OCI-LY3 (cell line): Measurements from ENCODE around the gene SP1.

ENCODE experiments used
- H2AFZ ChIP-seq: fragments of 200-600, 300-600 bp; shearing (Covaris generic); 2 replicates; pipeline ENCODE4 v1.6.0; 2014; ENCODE audit warnings: antibody characterized with exemption, low read depth, low read length
- H3K27ac ChIP-seq: fragments of 200-600, 300-600 bp; sonication (generic); 2 replicates; pipeline ENCODE4 v1.5.1; 2014; ENCODE audit warnings: mild to moderate bottlenecking, low read length, moderate library complexity, mixed read lengths
- H3K27me3 ChIP-seq: fragments of 200-600, 300-600 bp; sonication (generic); 2 replicates; pipeline ENCODE4 v1.6.1; 2014; ENCODE audit warnings: low read depth, low read length, mixed read lengths
- H3K36me3 ChIP-seq: fragments of 200-600, 300-600 bp; sonication (generic); replicated peaks from 2 replicates; pipeline ENCODE3; 2014; ENCODE audit warnings: low read depth, low read length, mixed read lengths
- H3K4me1 ChIP-seq: fragments of 300-600, 200-600 bp; sonication (generic); 2 replicates; pipeline ENCODE4 v1.6.1; 2014; ENCODE audit warnings: low read length, mixed read lengths
- H3K4me2 ChIP-seq: fragments of 200-600, 300-600 bp; sonication (generic); 2 replicates; pipeline ENCODE4 v1.6.1; 2014; ENCODE audit warnings: low read length, mixed read lengths
- H3K4me3 ChIP-seq: fragments of 300-600, 200-600 bp; sonication (generic); 2 replicates; pipeline ENCODE4 v1.5.1; 2014; ENCODE audit warnings: antibody characterized with exemption, mild to moderate bottlenecking, low read length, moderate library complexity
- H3K79me2 ChIP-seq: fragments of 300-600, 200-600 bp; shearing (Covaris generic); 2 replicates; pipeline ENCODE4 v1.6.1; 2014; ENCODE audit warnings: mild to moderate bottlenecking, low read length, mixed read lengths
- H3K9ac ChIP-seq: fragments of 300-600, 200-600 bp; shearing (Covaris generic); 2 replicates; pipeline ENCODE4 v1.6.0; 2014; ENCODE audit warnings: mild to moderate bottlenecking, low read length, moderate library complexity
- H3K9me3 ChIP-seq: fragments of 200-600, 300-600 bp; shearing (Covaris generic); 2 replicates; pipeline ENCODE4 v1.6.1; 2014; ENCODE audit warnings: low read length, mixed read lengths; ENCODE audit not compliant: insufficient read depth
- H4K20me1 ChIP-seq: fragments of 200-600, 300-600 bp; sonication (generic); 2 replicates; pipeline ENCODE4 v1.6.1; 2016; ENCODE audit warnings: low read length, mixed read lengths; ENCODE audit not compliant: insufficient read depth
- CTCF ChIP-seq: fragments of 200-600, 300-600 bp; sonication (generic); IDR thresholded peaks from 2 replicates; pipeline ENCODE4 v1.5.1; 2014; ENCODE audit warnings: antibody characterized with exemption, low read length, low read depth
- EZH2phosphoT487 ChIP-seq: fragments of 200-600 bp; shearing (Covaris generic); IDR thresholded peaks from 2 replicates; pipeline ENCODE4 v1.6.1; 2018; ENCODE audit warnings: antibody characterized with exemption, mixed run types, low read depth

Gene SP1

GRCh38 chr12:53376747-53377146, 3.2 kb upstream of the SP1 start:
- H3K9ac ChIP-seq = no peak overlapping the region
- peaks cover 10% of the 10 kb centered on the region for H3K79me2 ChIP-seq
- H2AFZ ChIP-seq = no peak overlapping the region
- no peak overlapping the region for H3K4me3 ChIP-seq
- H3K27me3 ChIP-seq = no peaks in the 10 kb centered on the region
- H3K9me3 ChIP-seq = no peaks in the 10 kb centered on the region
- peaks cover 24% of the 10 kb centered on the region for H3K4me1 ChIP-seq
- no peak overlapping the region for H3K4me2 ChIP-seq
- H4K20me1 ChIP-seq = peaks cover 7% of the 10 kb centered on the region
- H3K36me3 ChIP-seq = peaks cover 5% of the 10 kb centered on the region
- no peak for TF ChIP-seq CTCF
- H3K27ac ChIP-seq = no peak overlapping the region

GRCh38 chr12:53378222-53378621, 1.8 kb upstream of the SP1 start:
- Histone ChIP-seq H3K36me3 (peaks cover 18% of the 10 kb centered on the region), H3K9ac (peak overlapping the region; percentile 96), H3K9me3 (no peaks in the 10 kb centered on the region), H3K27me3 (no peaks in the 10 kb centered on the region), H3K79me2 (peaks cover 24% of the 10 kb centered on the region), H3K4me3 (peak overlapping the region; percentile 84), H3K4me1 (peaks cover 20% of the 10 kb centered on the region), H4K20me1 (peaks cover 7% of the 10 kb centered on the region), H3K4me2 (peak overlapping the region; percentile 70), H3K27ac (peak overlapping the region; percentile 85), H2AFZ (no peak overlapping the region)
- no peak for TF ChIP-seq CTCF
- no peak for TF ChIP-seq EZH2phosphoT487

- H3K9ac ChIP-seq = peak overlapping the region; percentile 96
These were observed 1.1 kb upstream of the SP1 start for GRCh38 chr12:53378724-53379388.

More at GRCh38 chr12:53378724-53379388, 1.1 kb upstream of the SP1 start:
- Histone ChIP-seq H4K20me1 (peaks cover 11% of the 10 kb centered on the region), H3K4me2 (peak overlapping the region; percentile 70), H3K79me2 (peaks cover 31% of the 10 kb centered on the region), H2AFZ (peak overlapping the region; percentile 15; the same call in 1 of the 2 replicates), H3K9me3 (no peaks in the 10 kb centered on the region), H3K4me1 (peaks cover 20% of the 10 kb centered on the region), H3K27ac (peak overlapping the region; percentile 85), H3K36me3 (peaks cover 24% of the 10 kb centered on the region), H3K4me3 (peak overlapping the region; percentile 84), H3K27me3 (no peaks in the 10 kb centered on the region)
- TF ChIP-seq CTCF = no peak
- no peak for TF ChIP-seq EZH2phosphoT487
